Measurements from ENCODE around the gene PLD1.

GRCh38 chr3:171850320-171850959 lies 40.2 kb upstream of the PLD1 start:
- TF ChIP-seq POLR2AphosphoS5 (IDR thresholded peaks at IDR 0.05) (no peak), CTCF (IDR thresholded peaks at IDR 0.05 in 8 of 11, conservative IDR thresholded peaks at IDR 0.05 in 3 of 11) (no peak), POLR2A (IDR thresholded peaks at IDR 0.05) (no peak)
